ENCODE measurements around the gene CELF2. TPM values are rescaled to one million over a fixed set of nuclear protein-coding genes. Genes with fewer than 3 reads are reported as not detected.

Gene CELF2
- total RNA-seq, 1 donor from 2014 or later = 3.5 TPM

GRCh38 chr10:11063856-11064255, 46.2 kb downstream of the CELF2 start:
- no peak for ATAC-seq

GRCh38 chr10:11064832-11065231, 47.2 kb downstream of the CELF2 start:
- ATAC-seq = no peak

- no peak for ATAC-seq
Observed at GRCh38 chr10:11065567-11065966, 47.9 kb downstream of the CELF2 start.

- ATAC-seq = no peak
Observed at GRCh38 chr10:11066520-11066919, 48.8 kb downstream of the CELF2 start.

GRCh38 chr10:11068861-11069633, 51.4 kb downstream of the CELF2 start:
- no peak for ATAC-seq

GRCh38 chr10:11073410-11073809, 55.7 kb downstream of the CELF2 start:
- no peak for ATAC-seq

GRCh38 chr10:11074536-11075267, 57.0 kb downstream of the CELF2 start:
- no peak for ATAC-seq

- ATAC-seq = no peak
Observed at GRCh38 chr10:11076221-11076620, 58.5 kb downstream of the CELF2 start.

- ATAC-seq = no peak
Observed at GRCh38 chr10:11080564-11080984, 62.9 kb downstream of the CELF2 start.

GRCh38 chr10:11081408-11081807, 63.7 kb downstream of the CELF2 start:
- ATAC-seq = no peak

GRCh38 chr10:11082526-11082925, 64.9 kb downstream of the CELF2 start:
- ATAC-seq = no peak

GRCh38 chr10:11083051-11083450, 65.4 kb downstream of the CELF2 start:
- no peak for ATAC-seq

- no peak for ATAC-seq
Observed at GRCh38 chr10:11085545-11085944, 67.9 kb downstream of the CELF2 start.

- no peak for ATAC-seq
Observed at GRCh38 chr10:11086177-11086840, 68.6 kb downstream of the CELF2 start.

GRCh38 chr10:11087372-11087771, 69.7 kb downstream of the CELF2 start:
- no peak for ATAC-seq

GRCh38 chr10:11088709-11089108, 71.0 kb downstream of the CELF2 start:
- ATAC-seq = no peak

GRCh38 chr10:11089272-11089671, 71.6 kb downstream of the CELF2 start:
- ATAC-seq = no peak

- no peak for ATAC-seq
Observed at GRCh38 chr10:11091517-11092102, 73.9 kb downstream of the CELF2 start.

- no peak for ATAC-seq
Observed at GRCh38 chr10:11093771-11094736, 76.4 kb downstream of the CELF2 start.

- ATAC-seq = no peak
Observed at GRCh38 chr10:11095374-11095801, 77.7 kb downstream of the CELF2 start.

- ATAC-seq = no peak
Observed at GRCh38 chr10:11096422-11096821, 78.8 kb downstream of the CELF2 start.

- no peak for ATAC-seq
Observed at GRCh38 chr10:11097686-11098085, 80.0 kb downstream of the CELF2 start.
